SKM-1 (cell line): Measurements from ENCODE around the gene GOLGA7B.

ENCODE experiments used
- DNase-seq: peaks from one replicate; lab custom pipeline; 2025; ENCODE audit not compliant: unreplicated experiment; lab: John Stamatoyannopoulos, UW

The GOLGA7B gene

DNA sequence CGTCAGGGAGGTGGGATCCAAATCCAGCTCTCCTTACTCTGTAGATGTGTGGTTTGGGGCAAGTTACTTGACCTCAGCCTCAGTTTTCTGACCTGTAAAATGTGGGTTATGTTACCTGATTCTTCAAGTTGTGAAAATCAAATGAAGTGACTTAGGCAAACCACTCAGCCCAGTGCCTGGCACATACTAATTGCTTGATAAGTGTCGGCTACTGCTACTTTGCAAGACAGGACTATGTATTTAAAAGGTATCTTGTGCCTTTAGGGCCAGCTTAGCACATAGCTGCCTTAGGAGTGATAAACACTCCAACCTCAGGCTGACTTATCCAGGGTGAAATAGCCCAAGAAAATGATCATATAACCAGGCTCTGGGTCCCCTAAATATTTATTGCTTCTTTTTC is 42.9 kb downstream of the GOLGA7B start:
- no peak for DNase-seq

DNA sequence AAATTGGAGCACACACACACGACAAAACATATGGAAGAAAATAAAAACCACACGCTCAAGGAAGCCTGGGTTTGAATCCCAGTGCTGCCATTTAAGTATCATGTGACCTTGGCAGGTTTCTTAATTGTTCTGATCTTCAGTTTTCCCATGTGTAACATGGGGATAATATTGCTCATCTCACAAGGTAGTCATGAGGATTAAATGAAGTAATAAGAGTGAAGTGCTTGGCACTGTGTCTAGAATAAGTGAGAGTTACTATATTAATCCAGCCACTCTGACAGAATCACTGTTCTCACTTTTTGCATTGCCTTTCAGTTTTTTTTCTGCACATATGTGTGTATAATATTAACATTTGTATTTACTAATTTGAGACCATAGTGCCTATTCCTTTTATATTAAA is 43.3 kb downstream of the GOLGA7B start:
- no peak for DNase-seq

DNA sequence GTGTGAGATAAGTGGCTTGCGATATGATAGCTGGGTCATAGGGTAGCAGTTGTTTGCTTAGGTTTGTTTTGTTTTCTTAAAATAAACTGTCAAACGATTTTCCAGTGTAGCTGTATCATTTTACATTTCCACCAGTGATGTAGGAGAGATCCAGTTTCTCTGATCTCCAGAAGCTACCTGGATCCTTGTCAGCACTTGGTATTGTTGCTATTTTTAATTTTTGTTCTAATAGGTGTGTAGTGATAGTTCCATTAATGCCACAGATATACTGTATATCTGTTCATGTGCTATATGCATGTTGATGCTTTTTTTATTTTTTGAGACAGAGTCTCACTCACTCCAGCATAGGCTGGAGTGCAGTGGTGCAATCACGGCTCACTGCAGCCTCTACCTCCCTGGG is 44.4 kb downstream of the GOLGA7B start:
- no peak for DNase-seq

DNA sequence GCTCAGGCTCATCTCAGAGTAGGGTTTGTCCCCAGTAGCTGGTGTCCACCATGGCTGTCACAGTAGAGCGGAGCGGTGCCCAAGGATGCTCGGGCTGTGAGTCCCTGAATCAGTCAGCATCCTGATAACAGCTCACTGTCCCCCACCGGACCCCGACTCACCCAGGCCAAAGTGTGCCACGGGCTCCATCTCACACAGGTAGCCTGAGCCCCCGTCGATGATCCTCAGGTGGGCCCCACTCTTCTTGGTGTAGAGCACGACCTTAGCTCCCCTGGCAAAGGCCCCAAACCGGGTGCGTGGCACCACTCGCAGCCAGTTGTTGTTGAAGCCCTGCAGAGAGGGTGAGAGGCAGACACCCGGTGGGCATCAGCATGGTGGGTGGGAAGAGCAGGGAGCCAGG is 45.4 kb downstream of the GOLGA7B start:
- no peak for DNase-seq

DNA sequence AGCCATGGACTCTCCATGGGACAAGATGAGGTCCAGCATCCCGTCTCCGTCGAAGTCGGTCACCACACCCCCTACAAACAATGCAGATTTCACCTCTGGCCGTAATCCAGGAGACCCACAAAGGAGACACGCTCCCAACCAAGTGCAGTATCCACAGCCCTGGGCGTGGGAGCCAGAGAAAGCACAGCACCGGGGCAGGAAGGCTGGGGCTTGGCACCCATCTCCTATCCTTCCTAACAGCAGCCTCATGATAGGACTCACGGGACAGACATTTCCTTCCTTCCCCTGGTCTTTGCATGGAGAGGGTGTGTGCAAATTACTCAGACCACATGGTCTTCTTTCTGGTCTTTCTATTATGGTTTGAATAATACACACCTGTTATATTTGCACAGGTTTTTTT is 46.3 kb downstream of the GOLGA7B start:
- DNase-seq, result no peak

DNA sequence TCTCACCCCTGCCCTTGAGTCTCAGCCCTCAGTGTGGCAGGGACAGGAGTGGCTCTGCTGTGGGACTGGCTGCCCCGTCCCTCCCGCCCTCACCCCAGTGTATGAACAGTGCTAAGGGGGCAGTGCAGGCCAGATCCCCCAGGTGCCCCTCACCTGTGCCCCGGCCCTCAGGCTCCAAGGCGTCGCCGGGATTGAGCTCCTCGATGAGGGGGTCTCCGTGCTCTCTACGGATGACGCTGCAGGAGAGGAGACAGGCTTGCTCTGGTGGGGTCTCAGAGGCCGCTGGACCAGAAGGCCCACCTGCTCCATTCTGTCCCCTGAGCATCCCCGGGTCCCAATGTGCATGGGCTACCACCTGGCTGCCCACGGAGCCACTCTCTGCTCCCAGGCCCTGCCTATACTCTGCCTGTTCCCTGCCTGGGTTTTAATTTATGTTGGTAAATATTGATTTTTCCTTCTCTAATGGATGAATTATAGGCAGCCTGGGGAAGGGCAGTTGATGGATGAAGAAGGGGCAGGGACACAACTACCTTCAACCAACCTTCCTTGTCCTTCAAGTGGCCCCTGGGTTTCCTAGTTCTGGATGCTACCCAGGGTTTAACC is 47.2 kb downstream of the GOLGA7B start:
- DNase-seq, result no peak

DNA sequence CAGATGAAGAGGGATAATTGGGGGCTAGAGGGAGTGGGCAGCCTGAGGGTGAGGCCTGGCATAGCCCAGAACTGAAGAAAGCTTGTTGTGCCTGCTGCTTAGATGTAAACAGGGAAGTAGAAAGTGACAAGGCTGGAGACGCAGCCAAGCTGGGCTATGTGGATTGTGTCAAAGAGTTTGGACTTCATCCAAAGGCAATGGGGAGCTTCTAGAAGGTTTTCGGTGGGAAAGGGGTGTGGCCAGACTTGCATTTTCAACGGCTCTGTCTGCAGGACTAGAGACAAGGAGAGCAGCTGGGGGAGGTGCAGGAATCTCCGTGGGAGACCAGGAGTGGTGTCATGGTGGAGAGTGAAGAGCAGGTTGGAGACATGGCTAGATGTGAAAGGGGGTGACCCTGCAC is 48.8 kb downstream of the GOLGA7B start:
- no peak for DNase-seq

DNA sequence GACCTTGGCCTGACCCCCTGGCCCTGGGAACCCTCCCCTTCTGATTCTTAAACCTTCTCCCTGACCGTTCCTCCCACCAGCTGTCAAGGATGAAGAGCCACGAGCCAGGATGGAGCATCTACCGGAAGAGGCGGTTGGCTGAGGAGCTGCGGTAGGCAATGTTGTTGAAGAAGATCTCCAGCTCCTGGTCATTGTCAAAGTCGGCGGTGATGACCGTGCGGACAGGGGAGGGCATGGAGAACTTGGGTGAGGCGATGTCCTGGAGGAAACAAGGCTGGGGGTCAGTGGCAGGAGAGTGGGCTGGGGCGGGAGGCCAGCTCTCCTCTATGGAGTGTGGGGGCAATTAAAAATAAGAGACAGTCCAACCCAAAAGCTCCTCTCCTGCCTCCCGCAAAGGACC is 51.7 kb downstream of the GOLGA7B start:
- DNase-seq, result no peak

DNA sequence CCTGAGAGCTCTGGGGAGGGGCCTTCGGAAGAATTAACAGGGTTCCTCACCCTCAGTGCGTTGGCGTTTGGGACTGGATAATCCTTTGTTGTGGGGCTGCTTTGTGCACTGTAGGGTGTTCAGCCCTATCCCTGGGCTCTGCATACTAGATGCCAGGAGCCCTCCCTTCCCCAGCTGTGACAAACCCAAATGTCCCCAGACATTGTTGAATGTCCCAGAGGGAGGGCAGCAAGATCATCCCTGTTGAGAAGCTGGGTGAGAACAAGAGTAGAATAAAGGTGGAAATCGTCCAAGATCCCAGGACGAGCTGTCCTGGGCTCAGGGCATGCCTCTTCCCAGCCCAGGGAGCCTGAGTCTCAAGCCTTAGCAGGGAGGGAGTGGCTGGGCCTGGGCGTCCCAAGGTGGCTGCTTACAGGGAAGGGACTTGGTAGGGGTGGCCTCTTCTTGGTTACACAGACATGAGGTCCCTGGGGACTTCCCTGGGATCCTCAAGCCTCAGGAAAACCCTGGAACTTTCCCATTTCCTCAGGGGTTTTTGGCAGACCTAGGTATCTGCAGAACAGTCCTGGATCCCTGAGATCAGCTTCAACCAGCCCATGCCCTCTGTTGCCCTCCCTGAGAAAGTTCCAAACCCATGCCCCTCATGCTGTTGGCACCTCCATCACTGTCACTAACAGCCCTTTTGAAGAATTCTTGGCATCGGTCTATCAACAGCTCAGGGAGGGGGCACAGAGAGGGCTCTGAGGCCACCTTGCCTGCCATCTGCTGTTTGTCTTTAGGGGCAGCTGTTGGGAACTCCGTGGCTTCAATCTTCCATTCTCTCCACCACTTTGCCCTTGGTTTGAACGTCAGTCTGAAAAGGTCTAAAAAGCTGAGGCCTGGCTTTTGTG is 53.7 kb downstream of the GOLGA7B start:
- DNase-seq, result no peak

DNA sequence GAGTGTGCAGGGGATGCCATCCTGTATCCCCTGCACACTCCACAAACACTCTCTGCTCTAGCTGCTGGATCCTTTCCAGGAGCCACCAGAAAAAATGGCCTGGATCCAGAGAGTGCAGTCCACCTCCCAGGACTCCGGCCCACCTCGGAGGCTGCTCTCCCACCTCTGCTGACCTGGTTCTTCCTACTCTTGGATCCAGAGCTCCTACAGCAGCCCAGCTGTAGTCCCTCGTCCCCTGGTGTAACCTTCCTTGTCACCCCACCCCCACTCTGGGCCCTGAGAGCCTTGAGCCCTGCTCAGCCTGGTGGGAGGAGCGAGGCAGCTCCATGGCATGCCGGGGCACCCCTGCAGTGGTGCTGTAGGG is 54.4 kb downstream of the GOLGA7B start:
- no peak for DNase-seq

DNA sequence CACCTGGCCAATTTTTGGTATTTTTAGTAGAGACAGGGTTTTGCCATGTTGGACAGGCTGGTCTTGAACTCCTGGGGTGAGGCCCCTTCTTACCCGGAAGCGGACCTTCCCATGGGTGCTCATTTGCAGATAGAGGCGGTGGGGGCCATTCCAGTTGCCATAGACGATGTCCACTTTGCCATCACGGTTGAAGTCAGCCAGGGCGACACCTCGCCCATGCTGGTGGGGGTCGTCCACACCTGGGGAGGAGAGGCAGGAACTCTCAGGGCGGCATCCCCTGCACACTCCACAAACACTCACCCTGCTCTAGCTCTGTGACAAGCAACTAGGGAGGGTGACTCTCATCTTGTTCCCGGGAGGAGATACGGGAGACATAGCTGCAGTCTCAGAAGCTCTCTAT is 54.9 kb downstream of the GOLGA7B start:
- no peak for DNase-seq

DNA sequence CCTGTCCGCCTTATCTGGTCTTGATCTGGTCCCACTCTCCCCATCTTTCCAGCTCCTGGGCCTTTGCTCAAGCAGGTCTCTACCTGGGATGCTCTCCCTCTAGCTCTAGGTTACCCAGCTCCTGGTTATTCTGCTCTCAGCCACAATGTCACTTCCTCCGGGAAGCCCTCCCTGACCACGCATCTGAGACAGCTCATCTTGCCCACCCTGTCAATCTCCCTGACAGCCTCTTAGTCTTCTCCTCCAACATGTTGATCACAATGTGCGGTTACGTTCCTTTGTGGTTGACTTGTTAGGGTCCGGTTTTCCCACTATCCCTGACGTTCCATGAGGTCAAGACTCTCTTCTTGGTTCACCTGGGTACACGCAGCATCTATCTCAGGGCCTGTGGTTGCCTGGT is 55.6 kb downstream of the GOLGA7B start:
- DNase-seq, result no peak

DNA sequence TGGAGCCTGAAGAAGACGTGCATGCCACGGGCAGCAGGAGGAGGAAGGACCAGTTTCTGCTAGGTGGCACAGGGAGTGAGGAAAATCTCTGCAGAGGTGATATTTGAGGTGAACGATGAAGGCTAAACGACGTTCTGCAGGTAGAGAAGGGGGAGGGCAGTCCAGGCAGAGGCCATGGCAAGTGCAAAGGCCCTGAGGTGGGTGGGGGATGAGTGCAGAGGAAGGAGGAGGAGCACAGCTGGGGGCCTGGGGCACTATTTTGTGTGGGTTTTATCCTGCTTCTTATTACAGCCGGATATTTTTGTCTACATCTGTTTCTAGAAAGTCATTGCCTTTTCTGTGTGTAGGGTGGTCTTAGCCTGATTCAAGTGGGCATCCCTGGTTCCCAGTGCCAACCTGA is 57.6 kb downstream of the GOLGA7B start:
- DNase-seq, result no peak

DNA sequence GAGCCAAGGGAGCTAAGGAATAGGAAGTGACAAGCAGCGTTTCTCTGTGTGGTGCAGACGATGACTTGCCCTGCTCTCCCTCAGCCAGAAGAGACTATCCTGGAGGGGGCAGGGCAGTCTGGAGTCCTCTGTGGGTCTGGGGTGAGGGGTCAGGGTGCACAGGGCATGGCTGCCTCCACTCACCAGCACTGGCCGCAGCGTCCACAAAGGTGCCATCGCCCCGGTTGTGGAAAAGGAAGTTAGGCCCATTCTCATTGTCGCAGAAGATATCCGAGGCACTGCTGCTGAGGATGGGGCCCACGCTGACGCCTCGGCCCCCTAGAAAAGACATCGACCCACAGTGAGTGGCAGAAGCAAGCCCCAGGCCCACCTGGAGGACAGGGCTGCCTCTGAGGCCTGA is 58.2 kb downstream of the GOLGA7B start:
- DNase-seq, result no peak

DNA sequence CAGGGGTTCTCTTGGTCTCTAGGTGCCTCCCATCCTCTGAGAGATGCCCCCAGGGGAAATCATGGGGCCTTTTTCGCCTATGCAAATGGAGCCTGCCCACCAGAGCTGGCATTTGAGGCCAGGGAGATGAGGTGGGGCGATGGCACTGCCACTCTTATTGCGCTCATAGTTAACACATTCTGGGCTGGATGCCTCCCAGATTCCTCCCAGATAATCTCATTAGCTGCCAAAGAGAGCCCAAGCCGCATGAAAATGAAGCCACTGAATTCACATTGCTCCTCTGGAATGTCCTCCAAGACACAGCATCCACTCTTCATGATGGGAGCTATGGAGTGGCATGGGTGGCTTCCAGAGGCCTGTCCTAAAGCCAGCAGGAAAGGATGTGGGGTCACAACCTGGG is 61.0 kb downstream of the GOLGA7B start:
- no peak for DNase-seq

DNA sequence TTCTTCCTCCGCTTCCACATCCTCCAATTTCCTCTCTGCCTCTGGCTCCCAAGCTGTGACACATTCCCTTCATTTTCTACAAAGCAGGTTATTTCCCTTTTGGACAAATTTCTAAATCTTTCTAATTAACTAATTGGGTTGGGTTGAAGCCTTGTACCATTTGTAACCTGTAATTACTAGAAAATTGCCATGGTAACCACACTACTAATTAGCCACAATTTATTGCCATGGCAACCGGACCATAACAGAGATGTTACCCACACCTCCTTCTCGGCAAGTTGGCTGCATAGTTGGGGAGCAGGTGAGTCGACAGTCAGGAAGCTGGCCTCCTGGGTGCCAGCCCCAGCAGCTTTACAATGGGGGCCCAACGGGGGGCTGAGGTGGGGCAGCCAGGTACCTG is 61.6 kb downstream of the GOLGA7B start:
- DNase-seq, result no peak

DNA sequence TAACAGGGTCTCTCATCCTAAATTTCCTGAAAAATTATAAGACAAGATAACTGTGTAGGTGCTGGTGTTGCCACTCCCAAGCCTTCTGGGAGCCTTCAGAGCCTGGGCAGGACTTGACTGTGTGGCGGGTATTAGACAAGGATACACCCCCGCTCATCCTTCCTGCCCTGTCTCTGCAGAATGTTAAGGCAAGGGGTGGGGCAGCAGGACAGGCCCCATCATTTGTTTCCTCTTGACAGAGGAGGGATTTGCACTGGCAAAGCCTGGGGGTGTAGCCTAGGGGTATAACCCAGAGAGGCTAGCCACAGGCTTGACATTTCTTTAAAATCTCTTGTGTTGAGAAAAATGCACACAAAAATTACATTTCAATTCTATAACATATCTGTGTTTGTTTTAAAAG is 63.5 kb downstream of the GOLGA7B start:
- DNase-seq, result no peak

DNA sequence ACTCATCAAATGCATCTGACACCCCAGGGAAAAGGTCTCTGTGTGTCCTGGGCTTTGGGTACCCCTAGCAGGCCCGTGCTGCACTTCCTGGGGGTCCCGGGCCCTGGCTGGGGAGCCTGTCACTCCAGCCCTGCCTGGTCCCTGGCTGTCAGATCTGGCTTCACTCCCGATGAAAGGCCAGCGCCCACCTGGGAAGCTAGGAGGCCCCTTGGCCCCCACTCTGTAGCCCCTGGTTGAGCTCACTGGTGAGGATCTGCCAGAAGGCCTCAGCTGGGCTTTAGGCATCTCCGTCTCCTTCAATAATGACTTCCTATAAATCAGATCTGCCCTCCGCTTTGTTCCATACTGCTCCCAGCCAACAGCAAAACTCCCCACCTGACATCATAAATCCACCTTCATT is 64.0 kb downstream of the GOLGA7B start:
- no peak for DNase-seq

DNA sequence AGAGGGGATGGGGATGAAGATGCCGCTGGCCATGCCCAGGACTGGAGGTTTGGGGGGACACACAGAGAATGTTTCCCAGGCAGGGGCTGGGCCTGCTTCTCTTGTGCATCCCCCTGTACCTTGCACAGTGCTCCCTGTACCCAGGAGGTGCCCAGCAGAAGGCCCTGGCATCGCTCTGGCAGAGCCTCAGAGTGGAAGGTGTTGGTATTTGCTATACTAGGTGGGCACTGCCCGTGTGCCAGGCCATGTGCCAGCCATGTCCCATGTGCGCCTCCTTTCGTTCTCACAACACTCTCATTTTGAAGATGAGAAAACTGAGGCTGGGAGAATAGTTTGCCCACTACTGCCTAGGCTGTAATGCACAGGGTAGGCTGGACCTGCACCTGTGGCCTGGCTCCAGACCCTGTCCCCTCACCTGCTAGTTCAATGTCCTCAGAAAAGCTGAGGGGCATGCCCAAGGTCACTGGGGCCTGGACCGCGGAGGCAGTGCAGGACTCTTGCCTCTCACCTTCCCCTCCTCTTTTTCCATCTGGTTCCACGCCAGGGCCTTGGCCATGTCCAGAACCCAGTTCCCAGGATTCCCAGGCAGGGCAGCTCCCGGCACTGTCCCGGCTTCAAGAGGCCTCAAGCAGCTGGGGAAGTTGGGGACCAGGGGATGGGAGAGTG is 64.7 kb downstream of the GOLGA7B start:
- DNase-seq, result no peak

DNA sequence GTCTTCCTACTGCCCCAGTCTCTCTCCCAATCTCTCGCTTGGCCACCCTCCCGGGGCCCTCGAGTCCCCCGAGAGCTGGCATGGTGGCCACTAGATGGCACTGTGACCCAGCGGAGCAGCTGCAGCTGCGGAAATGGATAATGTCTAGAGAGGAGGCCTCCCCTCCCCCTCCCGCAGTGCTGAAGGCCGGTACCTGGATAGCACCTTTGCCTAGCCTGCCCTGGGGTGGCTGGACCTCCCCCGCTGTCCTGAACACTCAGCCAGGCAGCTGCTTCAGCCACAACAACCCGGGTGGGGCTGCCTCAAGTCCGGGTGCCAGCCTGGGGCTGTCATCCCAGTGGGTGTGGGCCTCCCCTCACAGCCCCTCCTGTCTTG is 65.2 kb downstream of the GOLGA7B start:
- peak; percentile 7 for DNase-seq

DNA sequence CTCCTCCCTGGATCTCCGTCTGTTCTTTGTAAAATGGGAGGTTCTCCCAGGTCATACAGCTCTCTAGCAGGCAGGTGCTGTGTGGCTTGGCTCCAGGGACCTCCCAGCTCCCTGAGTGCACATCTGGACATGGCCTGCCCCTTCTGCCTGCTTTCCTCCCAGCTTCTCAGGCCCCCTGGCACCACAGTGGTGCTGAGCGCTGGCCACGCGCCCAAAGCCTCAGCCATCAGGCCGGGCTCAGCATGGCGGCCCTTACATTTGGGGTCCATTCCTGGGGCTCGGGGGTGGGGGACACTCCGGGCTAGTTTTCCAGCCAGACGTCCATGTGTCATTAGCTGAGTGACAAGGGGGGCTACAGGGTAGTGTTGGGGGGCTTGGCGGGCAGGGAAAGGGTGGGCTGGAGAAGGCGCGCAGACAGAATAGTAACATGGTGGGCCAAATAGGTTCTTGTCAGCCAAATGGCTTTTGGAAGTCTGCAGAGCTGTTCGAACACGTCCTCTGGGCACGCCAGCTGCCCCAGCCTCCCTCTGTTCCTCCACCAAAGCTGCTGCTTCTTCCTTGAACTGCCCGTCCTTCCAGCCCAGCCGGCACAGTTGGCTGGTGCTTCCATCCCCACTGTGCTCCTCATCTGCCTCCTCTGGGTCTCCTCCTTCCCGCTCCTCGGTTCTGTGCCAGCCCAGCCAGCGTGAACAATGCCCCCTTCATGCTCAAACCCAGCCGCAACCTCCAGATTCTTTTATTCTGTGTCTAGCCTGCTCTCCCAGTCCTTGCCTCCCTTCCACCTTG is 65.9 kb downstream of the GOLGA7B start:
- DNase-seq, result no peak

DNA sequence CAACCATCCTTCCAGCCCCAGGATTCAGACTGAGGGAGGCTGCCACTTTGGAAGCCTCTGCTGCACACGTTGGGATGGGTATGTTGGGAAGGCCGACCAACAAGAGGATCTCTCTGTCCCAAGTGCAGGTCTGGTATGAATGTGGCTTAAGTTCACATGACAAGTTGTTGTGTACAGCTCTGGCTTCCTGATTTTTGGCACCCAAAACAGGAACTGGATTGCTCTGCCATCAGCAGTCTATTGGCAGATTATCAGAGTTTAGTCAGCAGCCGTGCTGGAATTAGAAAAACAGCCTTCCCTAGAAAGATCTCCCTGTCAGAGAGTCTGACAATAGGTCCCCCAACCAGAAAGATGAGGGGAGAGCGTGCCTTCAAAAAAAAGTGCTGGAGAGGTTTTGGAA is 66.9 kb downstream of the GOLGA7B start:
- DNase-seq, result no peak
